GM21390 (cell line): ENCODE data around the gene TUBGCP6.

Source experiments
- ATAC-seq: cut with Tn5 transposase; IDR thresholded peaks from one replicate; pipeline ENCODE4 v1.9.1; 2021; ENCODE audit not compliant: unreplicated experiment

TUBGCP6 gene

DNA sequence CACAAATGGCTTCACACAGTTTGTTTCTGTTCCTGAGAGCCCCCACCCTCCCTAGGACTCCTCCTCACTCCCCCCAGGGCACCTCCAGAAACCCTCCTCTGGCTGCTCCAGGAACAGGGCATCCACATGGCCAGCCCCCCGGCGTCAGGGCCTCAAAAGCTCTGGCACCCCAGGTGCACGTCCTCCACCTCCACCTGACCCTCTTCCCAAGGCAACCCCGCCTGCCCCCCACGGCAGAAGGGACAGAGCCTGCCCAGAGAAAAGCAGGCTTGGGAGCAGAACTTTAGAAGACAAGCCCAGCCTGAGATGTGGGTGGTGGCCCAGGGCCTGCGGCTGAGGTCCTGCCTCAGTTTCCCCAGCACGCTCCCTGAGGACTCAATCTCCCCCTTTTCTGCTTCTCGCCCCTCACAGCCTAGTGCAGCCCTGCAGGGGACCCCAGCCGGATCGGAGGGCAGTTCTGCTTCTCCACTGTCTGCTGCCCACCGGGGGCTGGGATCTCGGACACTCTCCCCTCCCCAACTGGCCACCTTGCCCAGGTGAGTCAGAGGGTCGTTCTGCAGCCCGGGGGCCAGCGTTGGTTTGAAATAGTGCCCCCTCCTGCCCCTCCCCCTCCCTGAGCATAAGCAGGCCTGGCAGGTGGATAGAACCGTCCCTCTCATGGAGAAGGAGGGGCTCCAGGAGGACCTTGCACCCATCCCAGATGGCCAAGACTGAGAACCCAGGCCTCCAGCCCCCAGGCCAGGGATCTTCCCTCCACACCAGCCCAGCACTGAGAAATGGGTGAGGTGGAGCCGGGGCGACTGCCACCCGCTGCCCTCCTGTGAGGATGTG is 61.5 kb downstream of the TUBGCP6 start:
- ATAC-seq, result no peak

DNA sequence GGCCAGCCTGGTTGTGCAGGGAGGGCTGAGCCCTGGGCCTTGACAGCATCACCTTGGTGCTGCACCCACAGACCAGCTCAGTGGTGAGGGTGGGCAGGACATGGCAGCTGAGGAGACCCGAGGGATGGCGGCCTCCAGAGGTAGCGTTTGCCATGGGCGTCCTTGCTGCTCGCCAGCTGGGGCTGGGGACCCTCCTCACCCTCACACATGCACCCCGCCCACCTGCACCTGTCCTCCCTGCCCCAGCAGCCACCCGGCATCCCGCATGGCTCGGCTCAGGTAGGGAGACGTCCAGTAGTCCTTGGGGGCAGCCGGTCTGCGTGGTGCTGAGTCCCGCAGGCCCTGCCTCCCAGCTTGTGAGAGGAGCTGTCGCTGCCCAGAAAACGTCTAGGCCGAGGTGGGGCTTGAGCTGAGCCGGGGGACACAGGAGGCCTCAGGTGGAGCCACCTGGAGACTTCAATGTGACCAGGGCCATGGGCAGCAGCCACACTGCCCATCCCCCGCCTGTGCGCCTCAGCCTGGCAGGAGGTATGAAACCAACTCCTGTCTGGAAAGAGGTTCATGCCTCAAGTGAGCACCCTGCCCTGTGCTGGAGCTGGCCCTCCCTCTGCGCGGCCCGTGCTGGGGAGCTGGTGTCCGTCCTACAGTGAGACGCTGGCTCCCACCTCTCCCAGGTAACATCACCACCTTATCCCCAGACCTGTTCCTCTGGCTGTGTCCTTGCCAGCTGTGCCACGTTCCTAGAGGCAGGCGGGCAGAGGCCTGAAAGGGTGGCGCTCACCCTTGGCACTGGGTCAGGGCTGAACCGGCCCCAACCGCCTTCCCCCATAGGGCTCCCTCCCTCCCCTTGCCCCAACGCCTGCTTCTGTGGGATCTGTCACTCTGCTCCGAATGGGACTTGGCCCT is 62.4 kb downstream of the TUBGCP6 start:
- no peak for ATAC-seq

DNA sequence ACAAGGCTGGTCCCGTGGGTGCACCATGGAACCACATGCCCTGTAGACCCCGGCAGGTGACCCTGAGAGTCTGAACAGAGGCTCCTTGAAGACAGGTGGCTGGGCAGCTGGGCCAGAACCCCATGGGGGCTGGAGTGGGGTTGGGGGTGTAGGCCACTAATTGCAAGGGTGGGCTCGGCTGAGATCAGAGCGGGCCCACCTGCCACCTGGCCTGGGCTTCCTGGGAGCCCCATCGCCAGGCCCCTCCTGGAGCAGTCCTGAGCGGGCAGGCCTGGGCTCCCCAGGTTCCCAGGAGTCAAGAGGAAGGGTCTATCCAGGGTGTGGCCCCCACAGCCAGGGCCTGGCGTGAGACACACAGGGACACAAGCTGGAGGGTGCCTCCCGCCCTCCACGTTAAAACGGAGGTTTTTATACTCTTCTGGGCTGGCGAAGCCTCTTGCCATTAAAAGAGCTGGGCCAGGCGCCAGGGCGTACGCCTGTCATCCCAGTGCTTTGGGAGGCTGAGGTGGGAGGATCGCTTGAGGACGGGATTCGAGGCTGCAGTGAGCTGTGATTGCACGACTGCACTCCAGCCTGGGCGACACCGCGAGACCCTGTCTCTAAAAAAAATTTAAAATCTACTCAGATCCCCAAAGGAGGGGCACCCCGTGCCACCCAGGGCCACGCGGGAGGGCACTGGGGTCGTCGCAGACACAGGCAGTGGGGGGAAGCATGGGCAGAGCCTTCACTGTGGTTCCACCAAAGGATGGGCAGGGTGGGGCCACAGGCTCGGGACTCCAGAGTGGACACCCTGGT is 63.9 kb downstream of the TUBGCP6 start:
- ATAC-seq, result no peak

DNA sequence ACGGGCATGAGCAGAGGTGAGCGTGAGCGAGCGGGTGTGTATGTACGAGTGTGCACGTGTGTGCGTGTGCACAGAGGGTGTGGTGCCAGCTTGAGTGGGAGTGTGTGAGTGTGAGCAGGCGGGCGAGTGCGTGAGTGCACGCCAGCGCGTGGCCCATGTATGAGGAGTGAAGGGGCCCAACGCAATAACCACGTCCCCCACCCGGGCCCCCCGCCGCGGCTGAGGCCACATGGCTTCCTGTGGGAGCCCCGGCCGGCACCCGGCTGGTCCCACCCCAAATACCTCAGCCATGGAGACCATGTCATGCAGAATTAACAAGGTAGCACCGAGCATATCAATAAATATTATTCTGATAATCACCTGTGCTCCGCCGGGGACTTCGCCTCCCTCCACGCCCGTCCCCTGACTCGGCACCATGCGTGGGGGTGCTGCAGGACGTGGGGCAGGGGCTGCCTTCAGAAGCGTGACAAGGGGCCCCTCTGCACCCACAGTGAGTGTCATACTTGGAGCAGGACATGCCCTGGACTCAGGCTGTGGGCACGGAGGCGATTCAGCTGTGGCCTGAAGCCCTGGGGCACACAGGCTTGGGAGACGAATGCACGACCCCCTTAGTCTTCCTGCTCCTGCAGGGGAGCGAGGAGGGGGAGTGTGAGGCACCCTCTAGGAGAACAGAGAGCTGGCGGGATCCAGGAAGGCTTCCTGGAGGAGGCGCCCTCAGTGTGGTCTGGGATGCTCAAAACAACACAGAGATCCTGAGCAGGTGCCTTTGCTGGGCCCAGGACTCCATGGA is 64.7 kb downstream of the TUBGCP6 start:
- no peak for ATAC-seq

DNA sequence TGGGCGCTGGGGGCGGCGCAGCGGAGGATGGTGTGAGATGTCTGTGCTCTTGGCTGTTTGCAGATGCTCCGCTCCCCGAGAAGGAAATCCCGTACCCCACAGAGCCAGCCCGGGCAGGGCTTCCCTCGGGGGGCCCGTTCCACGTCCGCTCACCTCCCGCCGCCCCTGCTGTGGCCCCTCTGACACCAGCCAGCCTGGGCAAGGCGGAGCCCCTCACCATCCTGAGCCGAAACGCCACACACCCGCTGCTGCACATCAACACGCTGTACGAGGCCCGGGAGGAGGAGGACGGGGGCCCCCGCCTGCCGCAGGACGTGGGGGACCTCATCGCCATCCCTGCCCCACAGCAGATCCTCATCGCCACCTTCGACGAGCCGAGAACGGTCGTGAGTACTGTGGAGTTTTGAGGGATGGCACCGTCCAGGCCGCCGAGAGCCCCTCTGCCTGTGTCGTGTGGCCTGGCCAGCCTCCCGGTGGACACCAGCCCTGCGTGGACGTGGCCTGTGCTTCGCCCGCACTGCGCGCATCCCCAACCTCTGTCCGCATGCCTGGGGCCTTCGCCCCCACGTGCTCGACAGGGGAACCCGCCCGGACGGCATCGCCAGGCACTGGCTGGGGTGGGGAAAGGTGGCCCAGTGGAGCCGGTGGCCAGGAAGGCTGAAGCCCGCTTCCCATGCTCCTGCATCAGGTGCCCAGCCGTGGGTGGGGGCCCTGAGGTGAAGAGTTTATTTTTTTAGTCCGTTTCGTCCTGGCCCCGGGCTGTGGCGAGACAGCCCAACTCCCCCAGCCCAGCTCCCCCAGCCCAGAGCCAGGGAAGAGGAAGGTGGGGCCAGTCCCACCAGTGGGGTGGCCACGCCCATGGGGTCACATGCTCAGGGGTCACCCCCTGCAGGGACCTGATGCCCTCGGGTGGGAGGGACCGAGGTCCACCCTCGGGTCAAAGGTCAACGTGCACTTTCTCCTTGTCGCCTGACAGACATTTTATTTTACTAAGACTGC is 65.7 kb downstream of the TUBGCP6 start:
- no peak for ATAC-seq

DNA sequence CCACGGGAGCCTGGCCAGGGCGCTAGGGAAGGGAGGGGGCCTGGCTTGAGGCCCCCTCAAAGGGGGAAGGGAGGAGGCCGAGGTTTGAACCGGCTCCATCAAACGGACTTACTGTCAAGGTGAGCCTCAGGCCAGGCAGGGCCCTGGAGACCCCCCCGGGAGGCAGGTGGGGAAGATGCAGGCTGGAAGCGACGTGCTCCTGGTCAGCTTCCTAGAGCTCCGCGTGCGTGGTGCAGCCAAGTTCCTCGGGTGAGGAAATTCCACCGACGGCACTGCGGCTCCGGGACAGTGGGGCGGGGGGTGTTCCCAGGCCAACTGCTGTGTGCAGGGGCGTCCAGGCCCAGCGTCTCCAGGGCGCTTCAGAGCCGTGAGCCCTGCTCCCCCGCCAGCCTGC is 66.4 kb downstream of the TUBGCP6 start:
- ATAC-seq, result no peak

DNA sequence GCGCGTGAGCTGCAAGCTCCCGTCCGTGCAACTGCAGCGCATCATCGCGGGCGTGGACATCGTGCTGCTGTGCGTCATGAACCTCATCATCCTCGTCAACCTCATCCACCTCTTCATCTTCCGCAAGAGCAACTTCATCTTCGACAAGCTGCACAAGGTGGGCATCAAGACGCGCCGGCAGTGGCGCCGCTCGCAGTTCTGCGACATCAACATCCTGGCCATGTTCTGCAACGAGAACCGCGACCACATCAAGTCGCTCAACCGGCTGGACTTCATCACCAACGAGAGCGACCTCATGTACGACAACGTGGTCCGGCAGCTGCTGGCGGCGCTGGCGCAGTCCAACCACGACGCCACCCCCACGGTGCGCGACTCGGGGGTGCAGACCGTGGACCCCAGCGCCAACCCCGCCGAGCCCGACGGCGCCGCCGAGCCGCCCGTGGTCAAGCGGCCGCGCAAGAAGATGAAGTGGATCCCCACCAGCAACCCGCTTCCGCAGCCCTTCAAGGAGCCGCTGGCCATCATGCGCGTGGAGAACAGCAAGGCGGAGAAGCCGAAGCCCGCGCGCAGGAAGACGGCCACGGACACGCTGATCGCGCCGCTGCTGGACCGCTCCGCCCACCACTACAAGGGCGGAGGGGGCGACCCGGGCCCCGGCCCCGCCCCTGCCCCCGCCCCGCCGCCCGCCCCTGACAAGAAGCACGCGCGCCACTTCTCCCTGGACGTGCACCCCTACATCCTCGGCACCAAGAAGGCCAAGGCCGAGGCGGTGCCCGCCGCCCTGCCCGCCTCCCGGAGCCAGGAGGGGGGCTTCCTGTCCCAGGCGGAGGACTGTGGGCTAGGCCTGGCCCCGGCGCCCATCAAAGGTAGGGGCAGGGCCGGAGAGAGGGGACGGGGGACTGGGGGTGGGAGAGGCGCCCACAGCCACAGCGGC is 67.0 kb downstream of the TUBGCP6 start:
- no peak for ATAC-seq

DNA sequence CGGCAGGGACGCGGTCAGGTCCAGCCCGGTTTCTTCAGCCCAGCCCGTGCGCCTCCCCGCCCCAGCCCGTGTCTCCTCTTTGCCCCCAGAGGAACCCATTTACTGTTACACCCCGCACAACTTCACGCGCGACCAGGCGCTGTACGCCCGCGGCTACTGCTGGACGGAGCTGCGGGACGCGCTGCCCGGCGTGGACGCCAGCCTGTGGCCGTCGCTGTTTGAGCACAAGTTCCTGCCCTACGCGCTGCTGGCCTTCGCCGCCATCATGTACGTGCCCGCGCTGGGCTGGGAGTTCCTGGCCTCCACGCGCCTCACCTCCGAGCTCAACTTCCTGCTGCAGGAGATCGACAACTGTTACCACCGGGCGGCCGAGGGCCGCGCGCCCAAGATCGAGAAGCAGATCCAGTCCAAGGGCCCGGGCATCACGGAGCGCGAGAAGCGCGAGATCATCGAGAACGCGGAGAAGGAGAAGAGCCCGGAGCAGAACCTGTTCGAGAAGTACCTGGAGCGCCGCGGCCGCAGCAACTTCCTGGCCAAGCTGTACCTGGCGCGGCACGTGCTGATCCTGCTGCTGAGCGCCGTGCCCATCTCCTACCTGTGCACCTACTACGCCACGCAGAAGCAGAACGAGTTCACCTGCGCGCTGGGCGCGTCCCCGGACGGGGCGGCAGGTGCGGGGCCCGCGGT is 67.8 kb downstream of the TUBGCP6 start:
- no peak for ATAC-seq

DNA sequence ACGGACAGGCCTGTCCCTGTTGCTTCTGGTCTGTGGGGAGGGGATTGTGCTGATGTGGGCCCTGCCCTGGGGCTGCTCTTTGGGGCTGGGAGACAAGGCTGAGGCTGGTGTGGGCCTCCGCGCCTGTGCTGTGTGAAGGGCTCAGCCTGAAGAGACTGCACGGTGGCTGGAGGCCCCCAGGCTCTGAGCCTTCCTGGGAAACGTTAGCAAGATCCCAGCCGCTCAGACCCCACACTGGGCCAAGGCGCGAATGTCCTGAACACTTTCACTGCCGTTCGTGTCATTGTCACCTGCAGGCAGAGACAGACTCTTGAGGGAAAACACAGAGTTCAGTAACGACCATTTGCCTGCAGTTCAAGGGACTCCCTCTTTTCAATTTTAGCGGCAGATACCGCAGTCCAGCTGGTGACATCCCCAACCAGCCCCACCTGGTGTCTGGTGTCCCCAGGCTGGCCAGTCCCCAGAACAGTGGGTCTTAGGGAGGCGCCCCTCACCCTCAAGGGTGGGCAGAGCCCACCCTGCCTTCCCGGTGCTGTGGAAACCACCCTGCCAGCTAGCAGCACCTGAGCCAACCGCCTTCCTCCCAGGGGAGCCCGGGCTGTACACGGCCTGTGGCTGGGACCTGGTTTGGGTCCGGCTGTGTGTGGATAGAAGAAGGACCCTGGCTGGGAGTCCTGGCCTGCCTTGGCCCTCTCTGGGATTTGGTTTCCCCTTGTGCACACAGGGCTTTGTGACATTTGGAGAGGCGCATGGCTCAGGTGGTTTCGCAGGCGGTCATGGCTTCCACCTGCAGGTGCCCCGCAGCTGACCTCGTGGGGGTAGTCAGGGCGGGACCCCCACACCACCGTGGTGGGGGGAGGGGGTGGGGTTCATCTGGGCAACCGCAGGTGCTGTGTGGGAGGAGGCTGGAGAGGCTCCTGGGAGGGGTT is 68.6 kb downstream of the TUBGCP6 start:
- no peak for ATAC-seq

DNA sequence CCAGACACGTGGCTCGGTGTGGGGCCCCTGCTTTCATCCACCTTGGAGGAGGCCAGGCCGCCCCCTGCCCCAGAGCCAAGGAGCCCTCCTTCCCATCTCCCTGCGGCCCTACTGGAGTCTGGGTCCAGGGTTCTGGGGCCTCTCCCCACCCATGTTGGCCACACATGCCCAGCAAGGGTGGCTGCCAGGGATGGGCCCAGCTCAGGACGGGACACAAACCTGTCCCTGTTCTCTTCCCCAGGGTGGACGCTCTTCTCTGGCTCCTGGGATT is 69.7 kb downstream of the TUBGCP6 start:
- no peak for ATAC-seq

DNA sequence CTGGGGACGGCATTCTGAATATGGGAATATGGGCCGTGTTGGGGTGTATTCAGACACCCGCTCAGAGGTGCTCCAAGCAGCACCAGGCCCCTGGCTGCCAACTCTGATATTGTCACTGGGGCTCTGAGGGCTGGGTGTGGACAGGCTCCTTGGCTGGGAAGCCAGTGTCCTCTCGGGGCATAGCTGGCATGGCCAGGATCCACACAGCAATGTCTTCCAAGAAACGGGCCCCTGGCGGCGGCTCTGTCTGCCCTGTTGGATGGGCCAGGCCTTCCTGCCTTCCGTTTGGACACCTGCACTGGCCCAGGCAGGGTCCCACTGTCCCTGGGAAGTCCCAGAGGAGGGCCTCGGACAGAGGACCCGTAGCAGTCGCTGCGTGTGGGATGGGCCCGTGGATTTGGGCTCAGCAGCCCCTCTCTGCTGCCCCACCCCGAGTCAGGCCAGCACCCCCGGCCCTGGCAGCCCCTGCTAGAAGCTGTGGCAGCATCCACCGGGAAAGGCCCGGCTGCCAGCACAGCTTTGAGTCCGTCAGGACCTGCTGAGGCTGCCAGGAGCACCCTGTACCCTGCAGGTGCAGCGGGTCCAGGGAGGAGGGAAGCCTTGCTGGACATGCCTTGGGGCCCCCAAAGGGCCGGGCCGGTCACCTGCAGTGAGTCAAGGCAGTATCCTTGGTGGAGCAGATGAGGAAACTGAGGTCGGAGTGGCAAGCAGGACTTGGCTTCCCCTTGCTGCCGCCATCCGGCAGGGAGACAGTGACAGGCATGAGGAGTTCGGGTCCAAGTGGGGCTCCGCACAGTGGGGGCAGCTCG is 70.2 kb downstream of the TUBGCP6 start:
- no peak for ATAC-seq

DNA sequence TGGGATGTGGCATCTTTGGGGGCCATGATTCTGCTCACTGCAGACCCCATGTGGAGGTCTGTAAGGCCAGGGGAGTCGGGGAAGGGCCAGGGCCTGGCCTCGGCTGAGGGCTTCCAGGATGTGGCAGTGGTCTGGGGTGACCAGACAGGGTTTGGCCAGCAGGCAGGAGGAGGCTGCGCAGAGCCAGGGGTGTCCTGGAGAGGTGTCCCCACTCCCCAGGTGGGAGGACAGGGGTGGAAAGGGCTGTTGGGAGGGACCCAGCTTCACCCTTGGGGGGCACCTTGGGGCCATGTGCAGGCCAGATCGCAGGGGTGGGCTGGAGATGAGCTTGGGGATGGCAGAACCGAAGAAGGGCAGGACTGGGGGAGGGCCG is 70.9 kb downstream of the TUBGCP6 start:
- no peak for ATAC-seq

DNA sequence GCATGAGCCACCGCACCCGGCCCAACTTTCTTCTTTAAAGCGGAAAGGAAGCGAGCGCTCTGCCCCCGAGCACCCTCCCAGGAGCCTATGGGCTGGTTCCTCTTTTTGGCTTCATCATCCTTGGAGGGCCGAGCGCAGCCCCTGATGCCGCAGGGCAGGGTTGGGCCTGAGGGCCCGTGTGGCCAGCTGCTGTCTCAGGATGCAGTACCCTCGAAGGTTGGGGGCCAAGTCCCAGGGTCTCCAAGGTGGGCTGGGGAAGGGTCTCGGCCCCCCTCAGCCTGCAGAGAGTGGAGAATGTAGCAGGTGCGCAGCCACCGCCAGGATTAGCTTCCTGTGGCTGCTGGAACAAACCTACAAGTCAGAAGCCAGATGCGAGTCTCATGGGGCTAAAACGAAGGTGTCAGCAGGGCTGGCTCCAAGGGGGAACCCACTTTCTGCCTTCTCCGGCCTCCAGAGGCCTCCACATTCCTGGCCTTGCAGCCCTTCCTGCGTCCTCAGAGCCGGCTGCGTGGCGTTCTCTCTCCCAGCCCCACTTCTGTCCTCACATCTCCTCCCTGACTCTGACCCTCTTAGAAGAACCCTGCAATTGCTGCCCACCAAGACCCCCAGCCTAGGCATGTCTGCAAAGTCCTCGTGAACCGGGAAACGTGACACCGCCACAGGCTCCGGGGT is 71.4 kb downstream of the TUBGCP6 start:
- no peak for ATAC-seq

DNA sequence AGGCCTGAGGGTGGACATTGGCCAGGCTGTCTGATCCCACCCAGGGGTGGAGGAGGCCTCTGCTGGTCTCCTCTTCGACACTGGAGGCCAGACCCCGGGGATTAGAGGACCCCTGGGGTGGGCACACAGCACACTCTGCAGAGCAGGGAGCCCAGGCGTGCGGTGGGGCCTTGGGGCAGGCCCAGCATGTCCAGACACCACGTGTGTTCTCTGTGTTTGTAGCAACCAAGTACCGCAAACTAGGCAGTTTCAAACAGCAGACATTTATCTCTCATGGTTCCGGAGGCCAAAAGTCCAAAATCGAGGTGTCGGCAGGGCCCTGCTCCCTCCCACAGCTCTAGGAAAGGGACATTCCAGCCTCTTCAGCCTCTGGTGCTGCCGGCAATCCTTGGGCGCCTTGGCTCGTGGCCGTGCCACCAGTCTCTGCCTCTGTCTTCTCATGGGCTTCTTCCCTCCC is 72.8 kb downstream of the TUBGCP6 start:
- no peak for ATAC-seq

DNA sequence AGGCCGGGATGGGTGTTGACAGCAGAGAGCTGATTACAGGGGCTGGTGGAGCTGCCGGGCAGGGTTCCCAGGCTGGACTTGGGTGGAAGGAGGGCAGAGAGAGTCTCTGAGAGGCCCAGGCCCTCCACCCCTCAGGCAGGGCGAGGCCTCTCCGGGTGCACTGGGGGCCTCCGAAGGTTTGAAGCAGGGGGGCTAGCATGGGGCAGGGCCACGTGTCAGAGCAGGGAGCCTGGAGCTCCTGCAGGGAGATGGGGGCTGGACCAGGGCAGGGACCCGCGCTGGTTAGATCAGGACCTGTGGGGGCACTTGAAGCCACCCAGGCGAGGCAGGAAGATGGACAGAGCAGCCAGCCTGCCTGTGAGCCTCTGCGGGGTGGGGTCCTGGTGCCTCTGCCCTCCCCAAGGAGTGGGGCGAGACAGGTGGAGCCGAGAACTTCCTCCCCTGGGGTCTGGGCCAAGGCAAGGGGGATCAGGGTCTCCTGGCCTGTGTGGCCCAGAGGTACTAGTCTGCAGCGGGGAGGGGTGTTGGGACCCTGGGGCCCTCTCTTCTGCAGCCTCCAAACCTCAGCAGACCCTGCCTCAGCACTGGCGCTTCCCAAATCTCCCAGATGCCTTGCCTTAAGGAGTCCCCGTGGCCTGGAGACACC is 73.4 kb downstream of the TUBGCP6 start:
- no peak for ATAC-seq
